ENCODE data around the gene ZNF26.

The ZNF26 gene

GRCh38 chr12:133058203-133059113 lies 72.3 kb downstream of the ZNF26 start:
- in situ Hi-C loops (cut with HindIII; ENCODE audit: low sequenced_read_pairs), result no loop called here

GRCh38 chr12:133061954-133062353 lies 75.8 kb downstream of the ZNF26 start:
- in situ Hi-C loops (cut with HindIII; ENCODE audit: low sequenced_read_pairs), result no loop called here

GRCh38 chr12:133063556-133063955 lies 77.4 kb downstream of the ZNF26 start:
- in situ Hi-C loops (cut with HindIII; ENCODE audit: low sequenced_read_pairs), result no loop called here

GRCh38 chr12:133073836-133074235 lies 87.7 kb downstream of the ZNF26 start:
- in situ Hi-C loops (cut with HindIII; ENCODE audit: low sequenced_read_pairs), result no loop called here
